IPS DF 19.7 (cell line): ENCODE measurements around the gene ATP5ME.
"Not testable (repeated sequence)": the region's sequence is repeated elsewhere in the genome, so short reads cannot be mapped to it uniquely, and the experiment has no call there.

Source experiments
- DNase-seq: peaks from one replicate; pipeline ENCODE4 v3.0.0-alpha.2; 2013; ENCODE audit warnings: low read depth, low spot score

Gene ATP5ME

DNA sequence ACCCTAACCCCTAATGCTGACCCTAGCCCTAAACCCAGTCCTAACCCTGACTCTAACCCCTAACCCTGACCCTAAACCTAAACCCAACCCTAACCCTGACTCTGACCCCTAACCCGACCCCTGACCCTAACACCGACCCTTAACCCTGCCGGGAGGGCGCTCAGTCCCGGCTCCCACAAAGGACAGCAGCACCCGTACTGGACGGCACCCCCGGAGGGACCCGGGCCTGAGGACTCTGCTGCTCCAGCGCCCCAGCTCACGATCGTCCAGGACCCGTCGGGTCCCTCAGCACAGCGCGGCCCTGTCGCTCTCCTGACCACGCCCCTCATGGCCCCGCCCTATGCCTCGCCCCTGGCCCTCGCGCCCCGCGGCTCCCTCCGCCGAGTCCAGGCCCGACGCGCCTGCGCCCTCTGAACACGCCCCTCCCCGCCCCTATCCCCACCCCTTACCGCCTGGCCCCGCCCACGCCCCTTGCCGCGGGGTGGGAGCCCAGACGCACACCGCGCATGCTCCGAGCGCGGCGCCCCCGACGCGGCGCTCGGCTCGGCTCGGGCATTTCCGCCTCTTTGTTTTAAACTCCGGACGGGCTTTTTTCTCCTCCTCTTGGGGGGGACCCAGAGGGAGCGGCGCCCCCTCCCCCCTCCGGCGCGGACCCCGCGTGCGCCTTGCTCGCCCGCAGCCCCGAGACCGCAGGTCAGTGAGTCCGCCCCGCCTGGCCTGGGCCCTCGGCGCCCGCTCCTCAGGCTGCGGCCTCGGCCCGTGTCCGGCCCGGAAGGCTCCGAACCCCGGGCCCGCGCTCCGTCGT, 31.4 kb upstream of the ATP5ME start, which contains the start of gene PCGF3:
PCGF3 (plus strand) TSS at position 555 of the 805 bp plus-strand sequence. CDS start 27,849 bp downstream, outside the sequence.
- no peak for DNase-seq

DNA sequence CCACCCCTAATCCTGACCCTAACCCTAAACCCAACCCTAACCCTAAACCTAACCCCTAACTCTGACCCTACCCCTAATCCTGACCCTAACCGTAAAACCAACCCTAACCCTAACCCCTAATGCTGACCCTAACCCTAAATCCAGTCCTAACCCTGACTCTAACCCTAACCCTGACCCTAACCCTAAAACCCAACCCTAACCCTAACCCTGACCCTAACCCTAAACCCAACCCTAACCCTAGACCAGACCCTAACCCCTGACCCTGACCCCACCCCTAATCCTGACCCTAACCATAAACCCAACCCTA, 30.8 kb upstream of the ATP5ME start:
- DNase-seq: no peak

DNA sequence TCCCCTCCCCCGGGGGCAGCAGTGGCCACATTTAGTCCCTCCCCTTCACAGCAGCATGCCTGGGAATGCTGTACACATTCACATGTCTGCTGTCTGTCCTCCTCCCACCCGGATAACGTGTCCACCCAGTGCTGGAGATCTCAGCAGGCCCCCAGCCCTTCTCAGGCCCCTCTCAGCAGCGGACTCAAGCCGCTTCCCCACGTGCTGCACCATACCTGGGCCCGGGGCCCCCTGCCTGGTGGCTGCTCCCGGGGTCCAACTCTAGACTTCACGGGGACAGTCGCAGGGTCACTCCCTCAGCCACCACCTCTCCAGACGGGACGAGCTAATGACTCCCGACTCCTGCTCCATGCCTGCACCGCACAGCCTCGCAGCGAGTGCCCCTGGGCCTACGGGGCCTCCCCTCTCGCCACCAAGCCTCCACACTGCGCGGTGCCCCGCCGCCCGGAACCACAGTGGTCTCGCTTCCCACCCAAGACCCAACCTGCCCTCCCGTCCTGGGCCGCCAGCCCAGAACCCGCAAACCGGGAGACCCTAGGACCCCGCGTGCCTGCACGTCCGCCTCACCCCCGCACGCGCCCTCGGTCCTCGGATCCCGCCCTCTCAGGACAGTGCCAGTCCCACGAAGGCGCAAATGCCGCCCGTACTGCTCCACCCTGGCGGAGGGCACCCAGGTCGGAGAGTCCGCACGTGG, 30.3 kb upstream of the ATP5ME start:
- DNase-seq: no peak

DNA sequence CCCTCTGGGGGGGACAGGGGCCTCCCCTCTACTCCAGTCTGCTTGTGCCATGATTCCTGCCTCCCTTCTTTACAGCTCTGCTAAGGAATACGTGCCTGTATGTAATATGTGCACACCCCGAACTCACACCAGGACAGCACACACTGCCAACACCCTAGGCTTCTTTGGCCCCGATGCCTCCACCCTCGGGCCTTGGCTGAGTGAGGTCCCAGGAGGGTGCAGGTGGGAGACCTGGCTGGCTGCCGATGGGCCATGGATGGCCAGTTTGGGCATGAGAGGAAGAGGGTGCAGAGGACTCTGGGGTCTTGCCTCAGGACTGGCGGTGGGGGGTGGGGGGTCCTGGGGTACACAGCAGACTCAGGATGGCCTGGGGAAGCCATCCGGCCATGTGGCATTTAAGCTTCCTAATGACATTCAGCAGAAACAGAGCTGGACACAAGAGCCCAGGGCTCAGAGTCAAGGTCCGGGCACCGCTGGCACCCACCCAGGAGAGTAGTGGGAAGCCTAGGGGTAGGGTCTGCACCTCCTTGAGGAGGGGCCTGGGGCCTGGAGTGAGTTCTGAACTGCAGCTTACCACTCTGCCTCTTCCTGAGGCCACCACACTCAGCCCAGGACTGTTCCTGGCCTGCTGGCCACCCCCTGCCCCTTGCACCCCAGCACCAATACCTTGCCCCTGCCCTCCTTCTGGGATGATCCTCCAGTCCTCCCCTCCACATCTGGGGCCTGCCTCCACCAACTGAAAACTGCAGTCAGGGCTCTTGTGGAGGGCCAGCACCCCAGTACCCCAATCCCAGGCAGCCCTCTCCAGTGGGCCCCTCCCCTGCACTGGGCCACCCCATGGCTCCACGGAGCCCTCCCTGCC, 29.5 kb upstream of the ATP5ME start:
- no peak for DNase-seq

DNA sequence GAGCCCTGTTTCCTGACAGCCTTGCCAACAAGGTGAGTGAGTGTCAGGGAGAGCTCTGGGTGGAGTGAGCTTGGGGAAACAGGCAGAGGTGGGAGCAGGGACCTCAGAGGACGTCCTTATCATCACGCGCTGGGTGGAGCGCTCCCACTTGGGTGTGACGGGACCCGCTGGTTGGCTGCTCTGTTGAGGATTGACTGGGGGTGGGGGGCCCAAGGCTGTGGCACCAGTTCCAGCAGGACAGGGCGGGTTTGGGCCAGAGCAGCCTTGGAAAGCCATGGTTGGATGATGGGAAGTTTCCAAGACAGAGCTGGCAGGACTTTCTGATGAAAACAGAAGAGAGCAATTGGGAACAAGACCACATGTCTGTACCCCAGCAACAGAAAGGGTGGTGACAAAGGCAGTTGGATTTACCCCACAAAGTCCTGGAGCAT, 28.6 kb upstream of the ATP5ME start:
- DNase-seq: no peak

DNA sequence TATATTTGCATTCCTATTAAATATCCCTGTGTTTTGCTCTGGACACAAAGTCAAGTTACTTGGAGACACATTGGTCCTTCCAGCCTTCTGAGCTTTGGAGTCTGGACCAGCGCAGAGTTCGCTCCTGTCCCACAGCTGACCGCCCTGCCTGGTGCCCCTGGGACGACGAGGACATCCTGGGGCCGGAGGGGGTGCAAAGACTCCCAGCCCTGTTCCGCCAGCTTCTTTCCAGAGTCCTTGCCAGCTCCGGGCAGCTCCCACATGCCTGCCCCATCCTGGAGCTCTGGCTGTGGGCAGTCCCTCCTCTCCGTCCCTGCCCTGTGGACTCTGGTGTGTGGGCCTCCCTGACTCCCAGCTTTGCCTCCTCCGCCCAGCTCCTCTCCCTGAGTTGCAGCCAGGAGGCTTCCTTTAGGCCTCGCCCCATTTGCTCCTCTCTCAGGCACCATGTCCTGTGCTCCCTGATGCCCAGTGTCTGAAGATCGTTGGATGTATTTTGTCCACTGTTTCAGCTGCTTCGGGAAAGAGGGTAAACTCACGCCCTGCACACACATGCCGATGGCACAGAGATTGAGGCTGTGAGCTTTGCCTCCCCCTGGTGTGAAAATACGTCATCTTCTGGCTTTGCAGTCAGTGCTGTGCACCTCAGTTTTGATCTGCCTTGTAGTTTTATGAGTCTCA, 26.6 kb upstream of the ATP5ME start:
- DNase-seq: no peak

DNA sequence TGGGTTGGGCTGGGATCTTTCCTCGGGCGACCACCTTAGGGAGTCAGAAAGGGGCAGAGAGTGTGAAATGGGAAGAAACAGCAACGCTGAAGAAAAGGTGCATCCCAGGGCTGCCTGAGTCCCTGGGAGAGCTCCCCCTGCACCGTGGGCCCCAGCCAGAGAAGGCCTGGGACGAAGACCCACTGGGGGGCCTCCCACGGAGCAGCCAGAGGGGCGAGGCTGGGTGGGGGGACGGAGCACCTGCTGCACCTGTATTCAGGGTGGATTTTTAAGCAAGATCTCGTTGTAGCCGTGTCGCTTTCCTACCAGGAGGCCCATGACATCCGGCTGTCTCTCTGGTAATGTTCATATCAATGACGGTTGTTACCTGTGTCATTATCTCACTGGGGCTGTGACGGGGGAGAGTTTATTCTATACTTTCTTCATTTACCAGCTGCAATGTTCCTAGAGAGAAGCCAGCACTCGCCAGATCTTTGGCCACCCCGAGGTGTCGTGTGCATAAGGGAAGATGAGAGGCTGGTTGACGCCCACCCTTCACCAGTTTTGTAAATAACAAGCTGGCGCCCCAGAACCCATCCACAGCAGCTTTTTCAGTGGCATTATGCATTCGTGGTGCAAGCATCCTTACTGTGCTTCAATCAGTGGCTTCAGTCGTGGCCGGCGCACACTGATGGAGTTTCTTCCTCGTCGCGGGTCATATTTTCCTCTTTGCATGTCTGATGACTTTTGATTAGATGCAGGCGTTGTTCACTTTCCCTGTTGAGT, 25.9 kb upstream of the ATP5ME start:
- DNase-seq: no peak

DNA sequence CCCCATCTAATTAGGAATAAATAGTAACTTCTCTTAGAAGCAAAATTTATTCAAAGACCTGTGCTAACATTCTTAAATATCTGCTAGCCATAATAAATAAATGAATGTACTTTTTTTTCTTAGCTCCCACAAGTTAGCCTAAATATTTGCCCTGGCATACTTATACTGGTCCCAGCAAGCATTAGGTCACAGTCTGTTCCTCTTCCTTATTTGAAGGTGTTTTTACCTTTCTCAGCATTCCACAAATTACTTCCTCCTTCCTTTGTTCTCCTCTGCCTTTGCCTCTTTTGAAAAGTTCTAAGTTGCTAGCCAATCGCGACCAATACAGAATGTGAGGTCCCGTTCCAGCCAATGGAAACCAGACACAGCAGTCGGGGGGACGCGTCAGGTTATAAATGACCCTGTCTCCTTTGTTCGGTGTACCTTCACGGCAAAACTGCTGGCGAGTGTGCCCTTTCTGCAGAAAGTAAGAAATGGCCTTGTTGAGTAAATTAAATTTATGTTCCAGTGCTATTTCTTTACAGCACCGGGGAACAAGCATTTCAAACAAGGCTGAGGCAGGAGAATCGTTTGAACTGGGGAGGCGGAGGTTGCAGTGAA, 20.4 kb upstream of the ATP5ME start:
- DNase-seq: not testable (repeated sequence)

DNA sequence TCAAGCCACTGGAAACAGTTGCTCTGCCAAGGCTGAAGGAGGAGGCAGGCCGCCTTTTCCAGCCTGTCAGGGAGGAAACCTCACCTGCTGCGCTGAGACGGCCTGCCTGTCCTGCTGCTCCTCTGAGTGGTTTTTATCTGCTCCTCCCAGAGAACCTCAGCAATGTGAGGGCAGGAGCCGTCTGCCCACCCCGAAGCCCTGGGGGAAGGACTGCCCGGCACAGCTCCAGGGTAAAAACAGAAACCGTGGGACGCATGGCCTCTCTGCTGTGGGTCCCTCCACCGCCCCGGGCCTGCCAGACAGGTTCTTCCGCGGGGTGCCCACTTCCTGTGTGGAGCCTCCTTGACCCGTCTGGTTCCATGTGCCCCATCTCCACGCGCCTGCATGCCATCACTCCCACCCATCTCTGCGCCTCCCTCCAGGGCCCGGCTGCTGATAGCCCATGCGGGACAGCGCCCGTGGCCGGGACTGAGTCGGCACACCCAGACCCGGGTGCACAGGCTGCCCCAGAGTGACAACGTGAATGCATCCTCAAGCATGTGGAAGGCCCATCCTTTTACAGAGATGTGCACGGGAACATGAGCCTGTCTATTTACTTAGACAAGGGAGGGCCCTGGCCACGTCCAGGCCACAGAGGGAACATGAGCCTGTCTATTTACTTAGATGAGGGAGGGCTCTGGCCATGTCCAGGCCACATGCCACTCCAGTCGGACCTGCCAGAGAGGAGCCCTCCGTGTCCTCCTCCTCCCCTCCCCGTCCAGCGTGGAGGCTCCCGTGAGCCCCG, 18.9 kb upstream of the ATP5ME start:
- DNase-seq: no peak

DNA sequence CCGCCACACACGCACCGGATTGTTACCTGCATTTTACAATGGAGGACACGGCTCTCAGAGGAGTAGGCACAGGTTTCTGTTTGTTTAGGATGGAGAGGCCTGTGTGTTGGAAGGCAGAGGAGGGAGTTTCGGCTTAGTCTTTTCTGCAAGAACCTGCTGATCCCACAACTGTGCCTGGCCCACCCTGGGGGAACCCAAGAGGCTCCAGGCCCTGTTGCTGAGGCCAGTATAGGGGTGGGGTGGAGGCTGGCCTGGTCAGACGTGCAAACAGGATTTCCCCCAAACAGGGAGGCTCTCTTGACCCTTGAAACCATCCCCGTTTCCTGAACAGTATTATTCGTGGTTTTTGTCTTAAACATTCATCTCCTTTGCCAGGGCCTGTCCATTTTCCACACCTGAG, 15.6 kb upstream of the ATP5ME start:
- no peak for DNase-seq

DNA sequence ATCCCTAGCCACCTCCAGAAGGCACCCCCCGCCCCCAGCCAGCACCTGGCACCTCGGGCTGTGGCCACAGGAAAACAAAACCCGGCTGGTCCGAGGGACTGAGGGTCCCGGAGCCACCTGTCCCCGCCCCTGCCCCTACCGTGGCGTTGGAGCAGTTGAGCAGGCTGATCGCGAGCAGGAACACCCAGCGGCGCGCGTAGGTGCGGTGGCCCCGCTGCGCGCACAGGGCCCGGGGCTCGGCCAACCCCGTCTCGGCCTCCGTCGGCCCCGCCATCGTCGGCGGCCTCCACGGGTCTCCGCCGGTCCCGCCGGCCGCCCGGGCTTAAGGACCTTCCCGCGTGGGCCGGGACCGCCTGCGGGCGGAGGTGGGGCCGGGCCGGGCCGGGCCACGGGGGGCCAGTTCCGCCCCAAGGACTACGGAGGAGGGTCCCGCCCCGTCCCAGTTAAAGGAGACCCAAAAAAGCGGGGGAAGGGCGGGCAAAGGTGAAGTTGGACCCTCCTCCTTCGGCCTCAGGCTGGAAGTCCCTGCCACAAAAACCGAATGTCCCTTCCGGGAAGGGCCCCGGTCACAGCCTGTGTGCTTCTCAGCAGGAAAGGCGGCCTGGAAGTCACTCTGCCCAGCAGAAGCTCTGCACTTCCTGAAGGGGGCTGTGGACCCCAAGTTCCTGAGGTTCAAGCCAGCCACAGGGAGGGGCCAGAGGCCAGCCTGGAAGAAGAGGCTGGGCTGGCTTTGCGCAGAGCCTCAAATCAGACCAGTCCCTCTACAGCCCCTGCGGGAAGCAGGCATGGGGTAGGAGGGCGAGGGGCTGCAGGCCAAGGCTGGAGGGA, 15.0 kb upstream of the ATP5ME start, which contains the start of gene SLC49A3:
SLC49A3 (minus strand) TSS at position 298 of the 828 bp plus-strand sequence; CDS start at position 274, 24 bp downstream.
- no peak for DNase-seq

DNA sequence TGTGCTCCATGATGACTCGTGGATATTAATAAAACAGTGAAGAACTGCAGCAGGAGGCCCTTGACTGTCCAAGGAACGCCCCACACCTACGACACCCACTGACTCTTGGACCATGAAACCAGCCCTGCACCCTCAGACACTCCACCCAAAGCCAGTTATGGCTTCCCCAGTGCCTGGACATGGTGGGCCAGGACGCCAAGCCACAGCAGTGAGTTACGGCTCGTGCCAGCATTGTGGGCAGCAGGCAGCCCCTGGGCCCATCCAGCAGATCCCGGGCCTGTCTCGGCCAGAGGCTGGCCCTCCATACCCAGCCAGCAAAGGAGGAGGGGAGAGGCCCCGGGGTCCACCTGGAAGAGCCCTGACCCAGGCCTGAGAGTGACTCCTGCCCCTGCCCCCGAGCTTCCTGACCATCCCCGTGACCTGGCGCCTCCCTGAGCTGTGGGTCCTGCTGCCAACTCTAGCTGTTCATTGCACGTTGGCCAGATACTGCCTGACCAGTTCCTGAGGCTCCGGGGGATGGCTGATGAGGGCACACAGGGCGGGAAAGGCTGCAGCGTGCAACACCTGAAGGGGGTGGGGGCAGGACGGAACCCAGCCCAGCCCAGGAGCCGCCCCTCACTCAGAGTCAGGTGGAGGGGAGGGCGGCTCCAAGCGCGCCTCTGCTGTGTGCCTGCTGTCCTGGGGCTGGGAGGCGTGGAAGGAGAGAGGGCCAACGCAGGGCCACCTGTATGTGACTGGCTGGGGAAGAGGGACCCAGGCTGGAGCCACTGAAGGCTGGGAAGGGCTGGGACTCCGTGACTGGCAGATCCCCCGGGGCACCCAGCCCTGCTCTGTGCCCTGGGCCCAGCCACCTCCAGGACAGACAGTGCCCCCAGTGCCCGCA, 14.1 kb upstream of the ATP5ME start:
- no peak for DNase-seq

DNA sequence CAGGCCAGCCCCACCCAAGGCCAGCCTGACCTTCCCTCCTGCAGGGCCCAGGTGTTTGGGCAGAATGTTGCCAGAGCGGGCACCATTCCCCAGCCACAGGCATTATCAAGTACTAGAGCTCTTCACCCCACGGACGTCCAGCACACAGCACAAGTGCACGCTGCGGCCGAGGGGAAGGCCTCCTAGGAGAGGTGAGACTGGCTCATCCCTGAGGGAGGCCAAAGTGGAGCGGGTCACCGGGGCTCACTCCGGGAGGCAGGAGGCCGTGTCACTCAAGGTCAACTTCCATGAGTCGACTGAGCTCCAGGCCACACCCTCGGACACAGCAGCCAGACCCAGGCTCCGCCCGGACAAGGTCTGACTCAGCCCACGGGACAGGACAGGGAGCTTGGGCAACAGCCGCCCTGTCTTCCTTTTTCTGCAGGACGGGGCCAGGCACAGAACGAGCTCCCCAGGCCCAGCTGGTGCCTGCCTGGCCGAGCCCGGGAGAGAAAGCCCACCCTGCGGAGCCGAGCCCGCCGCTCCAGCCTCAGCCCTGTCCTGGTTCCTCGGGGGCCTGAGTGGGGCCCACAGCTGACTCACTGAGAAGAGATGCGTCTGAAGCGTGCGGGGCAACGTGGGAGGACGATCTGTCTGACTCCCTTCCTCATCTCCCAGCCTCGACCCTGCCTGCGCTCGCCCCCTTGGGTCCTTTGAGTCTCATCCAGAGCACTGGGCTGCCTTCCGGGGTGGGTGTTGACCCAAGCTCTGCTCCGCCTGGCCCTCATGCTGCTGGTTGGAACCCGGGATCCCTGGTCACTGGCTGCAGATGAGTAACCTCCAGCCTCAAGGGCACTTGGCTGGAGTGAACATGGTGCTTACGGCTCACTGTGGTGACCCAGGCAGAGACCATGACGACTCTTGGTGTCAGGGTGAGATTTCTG, 13.2 kb upstream of the ATP5ME start:
- no peak for DNase-seq

DNA sequence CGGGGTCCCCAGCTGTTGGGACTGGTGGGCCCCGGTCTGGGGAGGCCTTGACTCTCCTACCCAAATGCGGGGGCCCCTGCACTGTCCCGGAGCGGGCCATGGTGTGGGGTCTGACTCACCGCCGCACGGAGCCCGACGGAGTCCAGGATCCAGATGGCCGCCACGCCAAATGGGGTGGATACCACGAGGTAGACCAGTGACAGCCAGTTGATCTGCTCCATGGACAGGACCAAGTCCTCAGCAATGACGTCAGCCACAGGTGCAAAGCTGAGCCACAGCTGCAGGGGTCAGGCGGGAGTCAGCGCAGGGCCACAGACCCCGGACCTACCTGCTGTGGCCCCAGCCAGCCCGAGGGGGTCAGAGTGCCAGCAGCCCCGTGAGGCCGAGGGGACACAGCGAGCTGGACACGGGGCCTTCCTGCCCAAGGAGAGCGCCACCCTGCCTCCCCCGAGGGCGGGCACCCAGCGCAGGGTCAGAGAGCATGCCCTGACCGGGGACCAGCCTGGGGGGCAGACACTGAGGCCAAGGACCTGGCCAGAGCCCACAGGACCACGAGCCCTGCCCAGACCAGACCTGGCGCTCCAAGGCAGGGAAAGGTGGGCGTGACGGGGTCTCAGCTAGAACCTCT, 12.5 kb upstream of the ATP5ME start:
- DNase-seq: no peak

DNA sequence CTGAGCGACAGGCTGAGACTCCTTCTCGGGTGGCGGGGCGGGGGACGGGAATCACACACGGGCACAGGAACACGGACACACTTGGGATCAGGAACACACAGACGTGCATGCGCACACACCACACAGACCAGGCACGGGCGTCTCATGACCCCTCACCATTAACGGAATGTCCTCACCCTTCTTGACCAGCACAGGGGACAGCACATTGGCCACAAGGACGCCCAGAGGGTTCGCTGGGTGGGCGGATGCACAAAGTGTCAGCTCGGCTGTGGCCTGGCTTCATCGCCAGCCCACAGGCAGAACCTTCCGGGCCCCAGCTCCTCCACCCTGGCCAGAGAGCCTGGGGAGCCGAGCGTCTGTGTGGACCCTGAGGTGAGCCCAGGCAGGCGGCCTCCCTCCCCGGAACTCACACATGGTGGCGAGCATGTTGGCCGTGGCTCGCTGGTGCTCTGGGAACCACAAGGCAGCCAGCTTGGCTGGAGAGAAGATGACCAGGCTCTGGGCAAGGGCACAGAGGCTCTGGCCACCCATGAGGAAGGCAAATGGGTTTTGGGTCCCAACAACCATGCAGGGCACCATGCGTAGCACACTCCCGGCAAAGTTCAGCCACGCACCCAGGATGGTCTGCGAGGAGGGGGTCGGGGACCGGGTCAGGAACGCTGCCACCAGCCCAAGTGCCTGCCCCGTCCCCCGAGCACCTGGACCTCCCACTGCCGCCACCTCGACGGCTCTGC, 11.8 kb upstream of the ATP5ME start:
- no peak for DNase-seq
